ENCODE data around the gene BIRC6. TPM values are rescaled to one million over a fixed set of nuclear protein-coding genes. Genes with fewer than 3 reads are reported as not detected.
A peak's percentile ranks its signal among the peaks of the same experiment; 100 is the strongest.

BIRC6 gene
- total RNA-seq, 1 donor from 2014 or later, result 180 TPM

DNA sequence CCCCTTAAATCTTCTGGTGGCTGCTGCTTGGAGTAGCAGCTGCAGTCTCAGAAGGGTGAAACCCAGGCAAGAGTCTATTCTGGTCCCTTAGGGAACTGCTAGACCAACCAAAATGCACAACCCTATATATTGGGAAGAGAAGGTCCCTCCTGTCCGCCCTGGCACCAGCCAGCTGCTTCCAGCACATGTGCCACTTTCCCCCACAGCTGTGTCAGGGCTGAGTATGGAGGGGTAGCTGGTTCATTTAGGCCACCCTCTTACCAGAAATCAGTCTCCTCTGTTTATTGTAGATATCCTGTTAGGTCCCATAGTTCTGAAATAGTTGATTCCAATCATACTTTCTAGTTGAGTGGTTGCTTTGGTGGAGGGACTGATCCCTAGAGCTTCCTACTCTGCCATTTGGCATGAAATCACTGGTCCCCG, 68.9 kb downstream of the BIRC6 start:
- no peak for ATAC-seq (ENCODE audit: low read depth)
- H3K36me3 Mint-ChIP-seq (ENCODE audit: low read depth), result peaks cover 43% of the 10 kb centered on the region
- H3K4me3 Mint-ChIP-seq, result no peak overlapping the region
- H3K4me1 Mint-ChIP-seq, result peaks cover 45% of the 10 kb centered on the region
- no peaks in the 10 kb centered on the region for H3K9me3 Mint-ChIP-seq
- CTCF ChIA-PET, result interaction anchor here (0.7 kb wide), 1 partner anchor 28 kb away, joined by 3 read pairs; no protein-coding TSS in a partner anchor
- TF ChIP-seq, protein P1, sequence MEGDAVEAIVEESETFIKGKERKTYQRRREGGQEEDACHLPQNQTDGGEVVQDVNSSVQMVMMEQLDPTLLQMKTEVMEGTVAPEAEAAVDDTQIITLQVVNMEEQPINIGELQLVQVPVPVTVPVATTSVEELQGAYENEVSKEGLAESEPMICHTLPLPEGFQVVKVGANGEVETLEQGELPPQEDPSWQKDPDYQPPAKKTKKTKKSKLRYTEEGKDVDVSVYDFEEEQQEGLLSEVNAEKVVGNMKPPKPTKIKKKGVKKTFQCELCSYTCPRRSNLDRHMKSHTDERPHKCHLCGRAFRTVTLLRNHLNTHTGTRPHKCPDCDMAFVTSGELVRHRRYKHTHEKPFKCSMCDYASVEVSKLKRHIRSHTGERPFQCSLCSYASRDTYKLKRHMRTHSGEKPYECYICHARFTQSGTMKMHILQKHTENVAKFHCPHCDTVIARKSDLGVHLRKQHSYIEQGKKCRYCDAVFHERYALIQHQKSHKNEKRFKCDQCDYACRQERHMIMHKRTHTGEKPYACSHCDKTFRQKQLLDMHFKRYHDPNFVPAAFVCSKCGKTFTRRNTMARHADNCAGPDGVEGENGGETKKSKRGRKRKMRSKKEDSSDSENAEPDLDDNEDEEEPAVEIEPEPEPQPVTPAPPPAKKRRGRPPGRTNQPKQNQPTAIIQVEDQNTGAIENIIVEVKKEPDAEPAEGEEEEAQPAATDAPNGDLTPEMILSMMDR (IDR thresholded peaks at IDR 0.05), result no peak
- POLR2A ChIA-PET, result interaction anchor here (0.6 kb wide), 1 partner anchor 55 kb away, joined by 3 read pairs; no protein-coding TSS in a partner anchor
- peak overlapping the region; percentile 37 for H3K27ac Mint-ChIP-seq
- DNase-seq, result no peak
- intact Hi-C loops (cut with micrococcal nuclease), result no loop called here
- no peaks in the 10 kb centered on the region for H3K27me3 Mint-ChIP-seq

DNA sequence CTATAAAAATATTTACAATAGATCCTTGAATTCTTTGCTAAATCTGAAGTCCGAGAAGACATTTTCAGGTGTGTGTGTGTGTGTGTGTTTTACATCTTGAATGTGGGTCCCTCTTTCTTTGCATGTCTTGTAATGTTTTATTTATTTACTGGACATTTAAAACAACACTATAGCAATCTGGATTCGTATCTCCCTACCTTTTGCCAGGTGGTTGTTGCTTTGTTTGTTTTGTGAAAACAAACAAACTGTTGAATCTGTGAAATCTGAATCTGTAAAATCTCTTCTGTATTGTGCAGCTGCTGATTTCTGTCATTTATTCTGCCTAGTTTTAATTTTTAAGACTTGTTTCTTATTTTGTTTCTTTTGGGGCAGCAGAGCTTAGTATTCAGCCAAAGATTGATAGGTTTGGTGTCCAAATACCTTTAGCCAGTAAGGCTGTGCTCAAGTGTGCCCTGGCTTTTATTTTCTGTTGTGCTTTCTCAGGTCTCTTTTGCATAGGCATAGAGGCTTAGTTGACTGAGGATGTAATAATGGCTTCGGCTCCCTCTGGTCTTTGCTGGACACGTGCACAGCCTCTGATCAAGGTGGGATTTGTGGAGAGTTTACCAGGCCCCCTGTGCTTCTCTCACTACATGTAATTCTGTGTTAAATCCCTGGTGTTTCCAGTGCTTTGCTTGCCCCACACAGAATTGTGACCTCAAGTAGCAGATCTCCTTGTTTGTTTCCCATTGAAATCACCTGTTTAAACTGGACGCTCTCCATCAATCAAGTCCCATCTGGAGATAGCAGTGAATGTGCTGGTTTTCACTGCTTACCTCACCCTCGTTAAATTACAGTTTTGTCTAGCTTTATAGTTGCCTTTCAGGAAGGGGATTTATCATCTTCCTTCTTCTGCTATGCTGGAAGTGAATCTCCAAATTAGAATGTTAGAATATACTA, 71.1 kb downstream of the BIRC6 start:
- H3K9me3 Mint-ChIP-seq, result no peaks in the 10 kb centered on the region
- H3K27ac Mint-ChIP-seq, result no peak overlapping the region
- ATAC-seq (ENCODE audit: low read depth), result no peak
- intact Hi-C loops (cut with micrococcal nuclease), result no loop called here
- POLR2A ChIA-PET, result no interaction called here
- DNase-seq, result no peak
- no peaks in the 10 kb centered on the region for H3K27me3 Mint-ChIP-seq
- TF ChIP-seq, protein P1 (IDR thresholded peaks at IDR 0.05), result no peak
- H3K4me1 Mint-ChIP-seq, result peaks cover 33% of the 10 kb centered on the region
- H3K36me3 Mint-ChIP-seq (ENCODE audit: low read depth), result peaks cover 43% of the 10 kb centered on the region
- no peak overlapping the region for H3K4me3 Mint-ChIP-seq
- CTCF ChIA-PET, result no interaction called here

DNA sequence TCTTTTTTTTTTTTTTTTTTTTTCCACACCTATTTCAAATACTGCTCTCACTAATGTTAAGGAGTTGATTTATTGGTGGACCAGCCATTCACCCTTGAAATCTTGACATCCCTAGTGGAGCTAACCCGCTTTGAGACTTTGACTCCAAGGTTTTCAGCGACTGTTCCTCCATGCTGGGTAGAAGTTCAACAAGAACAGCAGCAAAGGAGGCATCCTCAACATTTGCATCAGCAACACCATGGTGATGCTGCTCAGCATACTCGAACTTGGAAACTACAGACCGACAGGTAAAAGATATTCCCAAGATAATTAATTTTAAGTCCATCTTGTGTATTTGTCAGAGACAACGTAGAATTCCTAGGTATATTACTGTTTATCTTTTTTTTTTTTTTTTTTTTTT, 74.0 kb downstream of the BIRC6 start:
- H3K36me3 Mint-ChIP-seq (ENCODE audit: low read depth), result peaks cover 46% of the 10 kb centered on the region

DNA sequence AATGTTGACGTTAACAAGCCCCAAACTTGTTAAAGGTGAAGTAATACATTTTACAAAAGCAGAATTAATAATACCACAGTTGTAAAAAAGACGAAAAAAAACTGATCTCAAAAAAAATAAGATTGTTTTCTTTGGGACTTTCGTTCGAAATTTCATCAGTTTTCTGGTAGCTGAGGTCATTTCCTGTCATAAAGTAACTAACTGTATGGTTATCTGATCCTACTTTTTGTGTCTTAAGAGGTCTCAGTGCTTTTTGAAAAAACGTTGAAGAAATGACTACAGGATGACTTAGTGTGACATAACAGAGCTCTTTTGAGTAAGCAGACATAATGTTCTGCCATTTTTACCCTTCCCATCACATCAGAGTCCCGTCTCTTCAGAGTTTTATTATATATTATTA, 79.3 kb downstream of the BIRC6 start:
- CTCF ChIA-PET, result no interaction called here
- DNase-seq, result no peak
- peaks cover 75% of the 10 kb centered on the region for H3K36me3 Mint-ChIP-seq (ENCODE audit: low read depth)

More for the DNA sequence above, 74.0 kb downstream of the BIRC6 start:
- ChIA-PET POLR2A (no interaction called here), CTCF (no interaction called here)
- DNase-seq (no peak), ATAC-seq (ENCODE audit: low read depth) (no peak)
- TF ChIP-seq, protein P1 (IDR thresholded peaks at IDR 0.05), result no peak
- H3K4me3 Mint-ChIP-seq, result no peak overlapping the region
- intact Hi-C loops (cut with micrococcal nuclease), result no loop called here
- peaks cover 13% of the 10 kb centered on the region for H3K4me1 Mint-ChIP-seq
- no peaks in the 10 kb centered on the region for H3K9me3 Mint-ChIP-seq
- H3K27ac Mint-ChIP-seq, result no peak overlapping the region
- H3K27me3 Mint-ChIP-seq, result no peaks in the 10 kb centered on the region

DNA sequence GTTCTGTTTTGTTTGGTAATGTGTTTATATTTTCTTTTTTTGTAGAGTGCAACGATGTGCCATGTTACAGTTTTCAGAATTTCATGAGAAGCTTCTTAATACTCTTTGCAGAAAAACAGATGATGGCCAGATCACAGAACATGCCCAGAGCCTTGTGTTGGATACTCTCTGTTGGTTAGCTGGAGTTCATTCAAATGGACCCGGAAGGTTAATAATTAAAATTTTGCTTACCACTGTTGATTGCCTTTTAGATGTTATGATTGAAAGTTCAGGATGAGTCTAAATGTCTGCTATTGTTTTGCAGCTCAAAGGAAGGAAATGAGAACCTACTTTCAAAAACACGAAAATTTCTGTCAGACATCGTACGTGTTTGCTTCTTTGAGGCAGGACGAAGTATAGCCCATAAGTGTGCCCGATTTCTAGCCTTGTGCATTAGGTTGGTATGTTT, 85.2 kb downstream of the BIRC6 start:
- no peak for ATAC-seq (ENCODE audit: low read depth)
- Mint-ChIP-seq H3K36me3 (ENCODE audit: low read depth) (peaks cover 76% of the 10 kb centered on the region), H3K27me3 (no peaks in the 10 kb centered on the region), H3K4me1 (no peaks in the 10 kb centered on the region), H3K4me3 (no peak overlapping the region), H3K9me3 (no peaks in the 10 kb centered on the region), H3K27ac (no peak overlapping the region)
- ChIA-PET CTCF (no interaction called here), POLR2A (no interaction called here)
- TF ChIP-seq, protein P1 (IDR thresholded peaks at IDR 0.05), result no peak
- intact Hi-C loops (cut with micrococcal nuclease), result no loop called here
- DNase-seq, result no peak

More for the DNA sequence above, 79.3 kb downstream of the BIRC6 start:
- intact Hi-C loops (cut with micrococcal nuclease), result no loop called here
- Mint-ChIP-seq H3K27me3 (no peaks in the 10 kb centered on the region), H3K4me1 (no peaks in the 10 kb centered on the region), H3K9me3 (no peaks in the 10 kb centered on the region), H3K4me3 (no peak overlapping the region), H3K27ac (no peak overlapping the region)
- TF ChIP-seq, protein P1 (IDR thresholded peaks at IDR 0.05), result no peak
- POLR2A ChIA-PET, result no interaction called here
- ATAC-seq (ENCODE audit: low read depth), result no peak
